Measurements from ENCODE around the gene CWC25.
"Not testable (repeated sequence)": the region's sequence is repeated elsewhere in the genome, so short reads cannot be mapped to it uniquely, and the experiment has no call there.

CWC25 gene

GRCh38 chr17:38867179-38867967 lies 42.3 kb upstream of the CWC25 start:
- H3K4me3 ChIP-seq (ENCODE audit: low read depth, low read length): peak overlapping the region; percentile 96
- H3K4me1 ChIP-seq: peaks cover 7% of the 10 kb centered on the region; the same call in 1 of the 2 replicates
- no peaks in the 10 kb centered on the region for H3K27me3 ChIP-seq
- H3K9me3 ChIP-seq: no peaks in the 10 kb centered on the region
- no peak for TF ChIP-seq CTCF (IDR thresholded peaks at IDR 0.05; ENCODE audit: low read depth, low read length)
- DNase-seq: peak; percentile 71
- H3K36me3 ChIP-seq: 0 out of 2 replicates have a peak, but pooled peaks cover 3% of the 10 kb centered on the region

GRCh38 chr17:38864636-38865398 lies 39.7 kb upstream of the CWC25 start:
- H3K9me3 ChIP-seq: no peaks in the 10 kb centered on the region
- H3K27me3 ChIP-seq: no peaks in the 10 kb centered on the region
- DNase-seq: peak; percentile 36
- peak; percentile 65 for TF ChIP-seq CTCF (IDR thresholded peaks at IDR 0.05; ENCODE audit: low read depth, low read length)
- no peak overlapping the region for H3K4me3 ChIP-seq (ENCODE audit: low read depth, low read length)
- no peaks in the 10 kb centered on the region for H3K36me3 ChIP-seq
- H3K4me1 ChIP-seq: no peaks in the 10 kb centered on the region

- no peak overlapping the region for H3K4me3 ChIP-seq (ENCODE audit: low read depth, low read length)
- no peaks in the 10 kb centered on the region for H3K9me3 ChIP-seq
- H3K27me3 ChIP-seq: no peaks in the 10 kb centered on the region
- H3K36me3 ChIP-seq: no peaks in the 10 kb centered on the region
- H3K4me1 ChIP-seq: no peaks in the 10 kb centered on the region
- TF ChIP-seq CTCF (IDR thresholded peaks at IDR 0.05; ENCODE audit: low read depth, low read length): no peak
- DNase-seq: peak; percentile 64
Observed at GRCh38 chr17:38861399-38861843, 36.3 kb upstream of the CWC25 start.

- no peak for DNase-seq
- Histone ChIP-seq H3K4me3 (ENCODE audit: low read depth, low read length) (no peak overlapping the region), H3K4me1 (no peaks in the 10 kb centered on the region), H3K27me3 (no peaks in the 10 kb centered on the region), H3K36me3 (peaks cover 11% of the 10 kb centered on the region), H3K9me3 (no peaks in the 10 kb centered on the region)
- no peak for TF ChIP-seq CTCF (IDR thresholded peaks at IDR 0.05; ENCODE audit: low read depth, low read length)
Observed at GRCh38 chr17:38857271-38857670, 32.1 kb upstream of the CWC25 start.

- H3K36me3 ChIP-seq: peaks cover 32% of the 10 kb centered on the region
- not testable (repeated sequence) for H3K27me3 ChIP-seq; H3K9me3 ChIP-seq; H3K4me3 ChIP-seq (ENCODE audit: low read depth, low read length); DNase-seq; H3K4me1 ChIP-seq
Observed at GRCh38 chr17:38855101-38855714, 30.1 kb upstream of the CWC25 start.

Measured in BE2C (cell line).